ENCODE results near the gene SYCP2L. TPM values are rescaled to one million over a fixed set of nuclear protein-coding genes. Genes with fewer than 3 reads are reported as not detected.
"Not testable (repeated sequence)": the region's sequence is repeated elsewhere in the genome, so short reads cannot be mapped to it uniquely, and the experiment has no call there.

SYCP2L gene
- total and polyA plus RNA-seq, 2 donors (not counting 1 experiment from before 2014, with no cell fraction given): 0.19 TPM; not detected in 1

DNA sequence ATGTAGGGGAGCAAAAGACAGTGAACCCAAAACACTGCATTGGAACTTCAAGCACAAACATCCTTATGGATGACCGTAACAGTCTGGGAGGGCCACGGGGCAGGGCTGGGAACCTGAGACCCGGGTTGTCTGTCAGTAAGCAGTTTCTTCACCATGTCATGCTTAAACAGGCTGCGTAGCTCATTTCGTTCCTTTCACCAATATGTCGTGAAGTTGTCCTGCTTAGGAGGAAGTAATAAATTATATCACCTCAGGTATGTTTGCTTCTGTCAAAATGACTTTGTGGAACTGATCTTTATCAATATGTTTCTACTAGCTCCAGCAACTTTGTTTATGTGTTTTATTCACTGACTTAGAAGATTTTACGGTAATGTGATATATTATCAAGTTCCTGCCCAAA is 36.1 kb upstream of the SYCP2L start:
- DNase-seq: no peak
- ATAC-seq (ENCODE audit: low read depth): no peak
- Histone ChIP-seq H3K36me3 (replicated peaks in 1 of 2; ENCODE audit: control extremely low read depth in 1 of 2, control insufficient read depth in 1 of 2, extremely low read depth in 1 of 2, insufficient read depth in 2 of 2, low read length in 1 of 2) (no peaks in the 10 kb centered on the region), H3K4me2 (replicated peaks; ENCODE audit: low read depth, low read length, poor library complexity, severe bottlenecking) (no peak overlapping the region), H3K9me3 (ENCODE audit: control extremely low read depth in 1 of 3, control insufficient read depth in 2 of 3, insufficient read depth in 1 of 3, low read length in 2 of 3) (peaks cover 0 to 11% (median 8%) of the 10 kb centered on the region in 3 donors), H2AFZ (ENCODE audit: insufficient read depth, low read depth, low read length, poor library complexity, severe bottlenecking) (no peak overlapping the region), H3K9ac (ENCODE audit: low read length) (no peak overlapping the region), H3K27ac (ENCODE audit: low read length in 2 of 2) (no peak overlapping the region), H3K27me3 (replicated peaks in 1 of 4; ENCODE audit: control extremely low read depth in 1 of 4, control insufficient read depth in 3 of 4, insufficient read depth in 4 of 4, low read length in 3 of 4) (no peaks in the 10 kb centered on the region), H4K20me1 (ENCODE audit: control insufficient read depth, insufficient read depth, low read length, poor library complexity, severe bottlenecking) (no peaks in the 10 kb centered on the region), H3K79me2 (ENCODE audit: control insufficient read depth, insufficient read depth, low read length) (no peaks in the 10 kb centered on the region), H3K4me1 (ENCODE audit: control insufficient read depth in 2 of 2, insufficient read depth in 2 of 2, low read length in 2 of 2) (no peaks in the 10 kb centered on the region), H3K4me3 (ENCODE audit: control extremely low read depth in 1 of 5, extremely low read depth in 1 of 5, insufficient read depth in 1 of 5, low read depth in 2 of 5, low read length in 4 of 5) (no peak overlapping the region)
- TF ChIP-seq, protein P1, sequence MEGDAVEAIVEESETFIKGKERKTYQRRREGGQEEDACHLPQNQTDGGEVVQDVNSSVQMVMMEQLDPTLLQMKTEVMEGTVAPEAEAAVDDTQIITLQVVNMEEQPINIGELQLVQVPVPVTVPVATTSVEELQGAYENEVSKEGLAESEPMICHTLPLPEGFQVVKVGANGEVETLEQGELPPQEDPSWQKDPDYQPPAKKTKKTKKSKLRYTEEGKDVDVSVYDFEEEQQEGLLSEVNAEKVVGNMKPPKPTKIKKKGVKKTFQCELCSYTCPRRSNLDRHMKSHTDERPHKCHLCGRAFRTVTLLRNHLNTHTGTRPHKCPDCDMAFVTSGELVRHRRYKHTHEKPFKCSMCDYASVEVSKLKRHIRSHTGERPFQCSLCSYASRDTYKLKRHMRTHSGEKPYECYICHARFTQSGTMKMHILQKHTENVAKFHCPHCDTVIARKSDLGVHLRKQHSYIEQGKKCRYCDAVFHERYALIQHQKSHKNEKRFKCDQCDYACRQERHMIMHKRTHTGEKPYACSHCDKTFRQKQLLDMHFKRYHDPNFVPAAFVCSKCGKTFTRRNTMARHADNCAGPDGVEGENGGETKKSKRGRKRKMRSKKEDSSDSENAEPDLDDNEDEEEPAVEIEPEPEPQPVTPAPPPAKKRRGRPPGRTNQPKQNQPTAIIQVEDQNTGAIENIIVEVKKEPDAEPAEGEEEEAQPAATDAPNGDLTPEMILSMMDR (IDR thresholded peaks at IDR 0.05): no peak
- TF ChIP-seq EZH2 (IDR thresholded peaks at IDR 0.05; ENCODE audit: borderline replicate concordance, insufficient read depth, low read depth, low read length, poor library complexity, severe bottlenecking): no peak
- Mint-ChIP-seq H3K9me3 (ENCODE audit: insufficient read depth) (peaks cover 11% of the 10 kb centered on the region), H3K4me3 (no peak overlapping the region), H3K27ac (no peak overlapping the region), H3K27me3 (peaks cover 3% of the 10 kb centered on the region), H3K4me1 (peaks cover 6% of the 10 kb centered on the region)
- 67% methylated on average over 3 of the region's 7 CpGs for WGBS (ENCODE audit: insufficient coverage)
- ChIA-PET POLR2A (no interaction called here), CTCF (interaction anchor here (0.7 to 1.5 kb wide), 2 partner anchors 9 to 18 kb away, joined by 3 read pairs; no protein-coding TSS in a partner anchor)
- intact Hi-C loops (cut with micrococcal nuclease): no loop called here

DNA sequence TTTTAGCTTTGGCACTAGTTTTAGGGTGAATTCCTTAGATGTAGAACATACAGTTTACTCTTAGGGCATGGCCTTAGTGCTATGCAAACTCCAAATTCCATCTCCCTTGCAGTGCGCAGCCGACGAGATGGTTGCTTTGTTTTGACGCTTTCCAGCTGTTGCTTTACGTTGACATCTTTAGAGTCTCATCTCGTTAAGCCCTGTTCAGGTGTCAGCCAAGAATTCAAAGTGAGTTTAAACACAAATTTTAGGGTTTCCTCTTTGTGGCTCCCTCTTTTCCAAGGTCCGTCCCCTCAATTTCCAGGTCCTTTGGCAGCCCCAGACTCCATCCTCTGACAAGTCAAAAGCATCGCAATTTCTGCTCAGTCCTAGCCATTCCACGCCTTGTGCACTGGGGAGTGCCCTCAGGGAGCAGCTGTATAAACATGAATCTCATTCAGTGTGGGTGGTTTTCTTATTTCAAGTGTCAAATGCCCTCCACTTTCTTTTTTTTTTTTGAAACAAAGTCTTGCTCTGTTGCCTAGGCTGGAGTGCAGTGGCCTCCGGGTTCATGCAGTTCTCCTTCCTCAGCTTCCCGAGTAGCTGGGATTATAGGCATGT is 34.4 kb upstream of the SYCP2L start:
- H3K4me1 Mint-ChIP-seq: peaks cover 6% of the 10 kb centered on the region
- H3K27ac Mint-ChIP-seq: no peak overlapping the region
- TF ChIP-seq, protein P1 (IDR thresholded peaks at IDR 0.05): no peak
- TF ChIP-seq EZH2 (IDR thresholded peaks at IDR 0.05; ENCODE audit: borderline replicate concordance, insufficient read depth, low read depth, low read length, poor library complexity, severe bottlenecking): no peak
- H3K4me3 Mint-ChIP-seq: no peak overlapping the region
- no peaks in the 10 kb centered on the region for H3K79me2 ChIP-seq (ENCODE audit: control insufficient read depth, insufficient read depth, low read length)
- ChIA-PET POLR2A (no interaction called here), CTCF (no interaction called here)
- no peak overlapping the region for H3K27ac ChIP-seq (ENCODE audit: low read length in 2 of 2)
- peaks cover 8% of the 10 kb centered on the region for H3K27me3 Mint-ChIP-seq
- WGBS (ENCODE audit: insufficient coverage): 100% methylated on average over 9 of the region's 11 CpGs
- H4K20me1 ChIP-seq (ENCODE audit: control insufficient read depth, insufficient read depth, low read length, poor library complexity, severe bottlenecking): no peaks in the 10 kb centered on the region
- ATAC-seq (ENCODE audit: low read depth): no peak
- peaks cover 3 to 11% (median 8%) of the 10 kb centered on the region in 3 donors for H3K9me3 ChIP-seq (ENCODE audit: control extremely low read depth in 1 of 3, control insufficient read depth in 2 of 3, insufficient read depth in 1 of 3, low read length in 2 of 3)
- no peaks in the 10 kb centered on the region for H3K36me3 ChIP-seq (replicated peaks in 1 of 2; ENCODE audit: control extremely low read depth in 1 of 2, control insufficient read depth in 1 of 2, extremely low read depth in 1 of 2, insufficient read depth in 2 of 2, low read length in 1 of 2)
- no peak overlapping the region for H3K9ac ChIP-seq (ENCODE audit: low read length)
- H2AFZ ChIP-seq (ENCODE audit: insufficient read depth, low read depth, low read length, poor library complexity, severe bottlenecking): no peak overlapping the region
- H3K4me2 ChIP-seq (replicated peaks; ENCODE audit: low read depth, low read length, poor library complexity, severe bottlenecking): no peak overlapping the region
- H3K4me1 ChIP-seq (ENCODE audit: control insufficient read depth in 2 of 2, insufficient read depth in 2 of 2, low read length in 2 of 2): no peaks in the 10 kb centered on the region
- H3K9me3 Mint-ChIP-seq (ENCODE audit: insufficient read depth): peaks cover 11% of the 10 kb centered on the region
- H3K4me3 ChIP-seq (ENCODE audit: control extremely low read depth in 1 of 5, extremely low read depth in 1 of 5, insufficient read depth in 1 of 5, low read depth in 2 of 5, low read length in 4 of 5): no peak overlapping the region
- no peak for DNase-seq
- H3K27me3 ChIP-seq (replicated peaks in 1 of 4; ENCODE audit: control extremely low read depth in 1 of 4, control insufficient read depth in 3 of 4, insufficient read depth in 4 of 4, low read length in 3 of 4): no peaks in the 10 kb centered on the region
- intact Hi-C loops (cut with micrococcal nuclease): no loop called here

DNA sequence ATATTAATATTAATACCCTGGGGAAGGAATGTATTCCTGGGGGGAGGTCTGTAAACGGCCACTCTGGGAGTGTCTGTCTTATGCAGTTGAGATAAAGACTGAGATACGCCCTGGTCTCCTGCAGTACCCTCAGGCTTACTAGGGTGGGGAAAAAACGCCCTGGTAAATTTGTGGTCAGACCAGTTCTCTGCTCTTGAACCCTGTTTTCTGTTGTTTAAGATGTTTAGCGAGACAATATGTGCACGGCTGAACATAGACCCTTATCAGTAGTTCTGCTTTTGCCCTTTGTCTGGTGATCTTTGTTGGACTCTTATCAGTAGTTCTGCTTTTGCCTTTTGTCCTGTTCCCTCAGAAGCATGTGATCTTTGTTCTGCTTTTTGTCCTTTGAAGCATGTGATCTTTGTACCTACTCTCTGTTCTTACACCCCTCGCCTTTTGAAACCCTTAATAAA is 33.0 kb upstream of the SYCP2L start:
- H3K27ac Mint-ChIP-seq; H3K4me1 Mint-ChIP-seq; H3K79me2 ChIP-seq (ENCODE audit: control insufficient read depth, insufficient read depth, low read length); H3K4me2 ChIP-seq (replicated peaks; ENCODE audit: low read depth, low read length, poor library complexity, severe bottlenecking); H3K27ac ChIP-seq (ENCODE audit: low read length in 2 of 2); H2AFZ ChIP-seq (ENCODE audit: insufficient read depth, low read depth, low read length, poor library complexity, severe bottlenecking); POLR2A ChIA-PET; DNase-seq; H3K9ac ChIP-seq (ENCODE audit: low read length); CTCF ChIA-PET; H4K20me1 ChIP-seq (ENCODE audit: control insufficient read depth, insufficient read depth, low read length, poor library complexity, severe bottlenecking); ATAC-seq (ENCODE audit: low read depth); H3K4me3 Mint-ChIP-seq; H3K4me3 ChIP-seq (ENCODE audit: control extremely low read depth in 1 of 5, extremely low read depth in 1 of 5, insufficient read depth in 1 of 5, low read depth in 2 of 5, low read length in 4 of 5); intact Hi-C loops (cut with micrococcal nuclease); H3K27me3 ChIP-seq (replicated peaks in 1 of 4; ENCODE audit: control extremely low read depth in 1 of 4, control insufficient read depth in 3 of 4, insufficient read depth in 4 of 4, low read length in 3 of 4); H3K36me3 ChIP-seq (replicated peaks in 1 of 2; ENCODE audit: control extremely low read depth in 1 of 2, control insufficient read depth in 1 of 2, extremely low read depth in 1 of 2, insufficient read depth in 2 of 2, low read length in 1 of 2); H3K27me3 Mint-ChIP-seq; H3K4me1 ChIP-seq (ENCODE audit: control insufficient read depth in 2 of 2, insufficient read depth in 2 of 2, low read length in 2 of 2): not testable (repeated sequence)
- H3K9me3 Mint-ChIP-seq (ENCODE audit: insufficient read depth): peaks cover 11% of the 10 kb centered on the region
- WGBS (ENCODE audit: insufficient coverage): 67% methylated on average over 5 of the region's 6 CpGs
- peaks cover 3 to 11% (median 8%) of the 10 kb centered on the region in 3 donors for H3K9me3 ChIP-seq (ENCODE audit: control extremely low read depth in 1 of 3, control insufficient read depth in 2 of 3, insufficient read depth in 1 of 3, low read length in 2 of 3)

Measured in B cell (primary cell).